Measurements from ENCODE around the gene REG4.

REG4 gene

DNA sequence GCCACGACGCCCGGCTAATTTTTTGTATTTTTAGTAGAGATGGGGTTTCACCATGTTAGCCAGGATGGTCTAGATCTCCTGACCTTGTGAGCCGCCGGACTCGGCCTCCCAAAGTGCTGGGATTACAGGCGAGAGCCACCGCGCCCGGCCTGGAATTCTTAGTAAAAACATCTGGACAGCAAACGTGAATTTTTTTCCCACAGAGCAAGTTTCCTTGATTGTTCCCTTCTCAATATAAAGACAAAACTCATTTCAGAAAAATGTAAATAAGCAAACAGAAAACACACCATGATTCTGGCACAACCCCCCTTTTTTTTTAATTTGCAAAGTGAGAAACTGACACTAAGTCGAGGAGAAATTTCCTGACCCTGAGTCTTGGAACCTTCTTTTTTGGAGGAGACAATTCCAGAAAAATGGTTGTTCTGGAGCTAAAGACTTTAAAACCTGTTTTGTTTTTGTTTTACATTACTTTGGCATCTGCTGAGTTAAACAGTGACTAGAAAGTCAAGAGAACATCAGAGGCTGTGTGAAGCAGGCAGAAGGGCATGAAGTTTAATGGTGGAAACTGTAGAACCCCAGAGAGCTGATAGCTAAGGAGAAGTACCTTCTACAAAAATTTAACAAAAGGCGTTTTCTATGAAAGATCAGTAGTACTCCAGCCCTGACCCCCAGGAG lies 32.2 kb downstream of the REG4 start (continued):
- TF ChIP-seq, protein P1, sequence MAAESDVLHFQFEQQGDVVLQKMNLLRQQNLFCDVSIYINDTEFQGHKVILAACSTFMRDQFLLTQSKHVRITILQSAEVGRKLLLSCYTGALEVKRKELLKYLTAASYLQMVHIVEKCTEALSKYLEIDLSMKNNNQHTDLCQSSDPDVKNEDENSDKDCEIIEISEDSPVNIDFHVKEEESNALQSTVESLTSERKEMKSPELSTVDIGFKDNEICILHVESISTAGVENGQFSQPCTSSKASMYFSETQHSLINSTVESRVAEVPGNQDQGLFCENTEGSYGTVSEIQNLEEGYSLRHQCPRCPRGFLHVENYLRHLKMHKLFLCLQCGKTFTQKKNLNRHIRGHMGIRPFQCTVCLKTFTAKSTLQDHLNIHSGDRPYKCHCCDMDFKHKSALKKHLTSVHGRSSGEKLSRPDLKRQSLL (tag by site-specific recombination; IDR thresholded peaks at IDR 0.05), result no peak
- TF ChIP-seq ZNF791 (tag by site-specific recombination; IDR thresholded peaks at IDR 0.05) (no peak), OSR2 (tag by site-specific recombination; IDR thresholded peaks at IDR 0.05) (no peak)

DNA sequence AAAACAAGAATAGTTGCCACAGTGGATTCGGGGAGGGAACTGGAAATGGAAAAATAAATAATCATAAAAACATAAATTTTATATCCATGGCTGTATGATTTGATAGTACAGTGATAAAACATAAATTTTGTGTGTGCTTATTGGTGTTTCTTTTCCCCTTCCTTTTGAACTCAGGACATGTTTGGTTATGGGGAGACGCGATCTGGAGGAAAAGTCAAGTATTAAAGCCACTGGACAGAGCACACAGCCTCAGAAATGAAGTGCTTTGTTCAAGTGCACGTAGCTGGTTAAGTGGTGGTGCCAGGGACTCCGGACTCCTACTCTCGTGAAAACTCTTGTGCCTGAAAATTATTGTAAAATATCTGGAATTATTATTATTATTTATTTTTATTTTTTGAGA lies 32.9 kb downstream of the REG4 start:
- H3K27ac ChIP-seq (ENCODE audit: extremely low read depth, low read depth, low read length), result no peak overlapping the region
- peaks cover 7% of the 10 kb centered on the region for H3K4me1 ChIP-seq (ENCODE audit: control insufficient read depth, insufficient read depth, low read length)
- no peak overlapping the region for H3K4me3 ChIP-seq (ENCODE audit: low read depth, low read length)
- no peaks in the 10 kb centered on the region for H3K36me3 ChIP-seq (ENCODE audit: control insufficient read depth in 2 of 2, insufficient read depth in 1 of 2, low read length in 2 of 2)
- TF ChIP-seq, protein P2, sequence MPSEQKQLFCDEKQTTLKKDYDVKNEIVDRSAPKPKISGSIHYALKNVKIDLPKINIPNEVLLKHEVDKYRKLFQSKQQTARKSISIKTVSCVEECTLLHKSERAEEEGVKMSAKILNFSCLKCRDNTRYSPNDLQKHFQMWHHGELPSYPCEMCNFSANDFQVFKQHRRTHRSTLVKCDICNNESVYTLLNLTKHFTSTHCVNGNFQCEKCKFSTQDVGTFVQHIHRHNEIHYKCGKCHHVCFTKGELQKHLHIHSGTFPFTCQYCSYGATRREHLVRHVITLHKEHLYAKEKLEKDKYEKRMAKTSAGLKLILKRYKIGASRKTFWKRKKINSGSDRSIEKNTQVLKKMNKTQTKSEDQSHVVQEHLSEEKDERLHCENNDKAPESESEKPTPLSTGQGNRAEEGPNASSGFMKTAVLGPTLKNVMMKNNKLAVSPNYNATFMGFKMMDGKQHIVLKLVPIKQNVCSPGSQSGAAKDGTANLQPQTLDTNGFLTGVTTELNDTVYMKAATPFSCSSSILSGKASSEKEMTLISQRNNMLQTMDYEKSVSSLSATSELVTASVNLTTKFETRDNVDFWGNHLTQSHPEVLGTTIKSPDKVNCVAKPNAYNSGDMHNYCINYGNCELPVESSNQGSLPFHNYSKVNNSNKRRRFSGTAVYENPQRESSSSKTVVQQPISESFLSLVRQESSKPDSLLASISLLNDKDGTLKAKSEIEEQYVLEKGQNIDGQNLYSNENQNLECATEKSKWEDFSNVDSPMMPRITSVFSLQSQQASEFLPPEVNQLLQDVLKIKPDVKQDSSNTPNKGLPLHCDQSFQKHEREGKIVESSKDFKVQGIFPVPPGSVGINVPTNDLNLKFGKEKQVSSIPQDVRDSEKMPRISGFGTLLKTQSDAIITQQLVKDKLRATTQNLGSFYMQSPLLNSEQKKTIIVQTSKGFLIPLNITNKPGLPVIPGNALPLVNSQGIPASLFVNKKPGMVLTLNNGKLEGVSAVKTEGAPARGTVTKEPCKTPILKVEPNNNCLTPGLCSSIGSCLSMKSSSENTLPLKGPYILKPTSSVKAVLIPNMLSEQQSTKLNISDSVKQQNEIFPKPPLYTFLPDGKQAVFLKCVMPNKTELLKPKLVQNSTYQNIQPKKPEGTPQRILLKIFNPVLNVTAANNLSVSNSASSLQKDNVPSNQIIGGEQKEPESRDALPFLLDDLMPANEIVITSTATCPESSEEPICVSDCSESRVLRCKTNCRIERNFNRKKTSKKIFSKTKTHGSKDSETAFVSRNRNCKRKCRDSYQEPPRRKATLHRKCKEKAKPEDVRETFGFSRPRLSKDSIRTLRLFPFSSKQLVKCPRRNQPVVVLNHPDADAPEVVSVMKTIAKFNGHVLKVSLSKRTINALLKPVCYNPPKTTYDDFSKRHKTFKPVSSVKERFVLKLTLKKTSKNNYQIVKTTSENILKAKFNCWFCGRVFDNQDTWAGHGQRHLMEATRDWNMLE (tag by site-specific recombination; conservative IDR thresholded peaks at IDR 0.05; ENCODE audit: low read depth), result no peak
- no peak for TF ChIP-seq ZNF354C (tag by site-specific recombination; IDR thresholded peaks at IDR 0.05; ENCODE audit: borderline replicate concordance, low read depth)
- no peak for TF ChIP-seq YY2 (tag by site-specific recombination; IDR thresholded peaks at IDR 0.05)
- no peak for TF ChIP-seq ZNF624 (tag by site-specific recombination; IDR thresholded peaks at IDR 0.05)
- TF ChIP-seq KLF16 (tag by site-specific recombination; IDR thresholded peaks at IDR 0.05), result no peak
- TF ChIP-seq KLF8 (tag by site-specific recombination; IDR thresholded peaks at IDR 0.05), result no peak
- no peak for TF ChIP-seq ZBTB48 (tag by site-specific recombination; IDR thresholded peaks at IDR 0.05)
- TF ChIP-seq, protein P3, sequence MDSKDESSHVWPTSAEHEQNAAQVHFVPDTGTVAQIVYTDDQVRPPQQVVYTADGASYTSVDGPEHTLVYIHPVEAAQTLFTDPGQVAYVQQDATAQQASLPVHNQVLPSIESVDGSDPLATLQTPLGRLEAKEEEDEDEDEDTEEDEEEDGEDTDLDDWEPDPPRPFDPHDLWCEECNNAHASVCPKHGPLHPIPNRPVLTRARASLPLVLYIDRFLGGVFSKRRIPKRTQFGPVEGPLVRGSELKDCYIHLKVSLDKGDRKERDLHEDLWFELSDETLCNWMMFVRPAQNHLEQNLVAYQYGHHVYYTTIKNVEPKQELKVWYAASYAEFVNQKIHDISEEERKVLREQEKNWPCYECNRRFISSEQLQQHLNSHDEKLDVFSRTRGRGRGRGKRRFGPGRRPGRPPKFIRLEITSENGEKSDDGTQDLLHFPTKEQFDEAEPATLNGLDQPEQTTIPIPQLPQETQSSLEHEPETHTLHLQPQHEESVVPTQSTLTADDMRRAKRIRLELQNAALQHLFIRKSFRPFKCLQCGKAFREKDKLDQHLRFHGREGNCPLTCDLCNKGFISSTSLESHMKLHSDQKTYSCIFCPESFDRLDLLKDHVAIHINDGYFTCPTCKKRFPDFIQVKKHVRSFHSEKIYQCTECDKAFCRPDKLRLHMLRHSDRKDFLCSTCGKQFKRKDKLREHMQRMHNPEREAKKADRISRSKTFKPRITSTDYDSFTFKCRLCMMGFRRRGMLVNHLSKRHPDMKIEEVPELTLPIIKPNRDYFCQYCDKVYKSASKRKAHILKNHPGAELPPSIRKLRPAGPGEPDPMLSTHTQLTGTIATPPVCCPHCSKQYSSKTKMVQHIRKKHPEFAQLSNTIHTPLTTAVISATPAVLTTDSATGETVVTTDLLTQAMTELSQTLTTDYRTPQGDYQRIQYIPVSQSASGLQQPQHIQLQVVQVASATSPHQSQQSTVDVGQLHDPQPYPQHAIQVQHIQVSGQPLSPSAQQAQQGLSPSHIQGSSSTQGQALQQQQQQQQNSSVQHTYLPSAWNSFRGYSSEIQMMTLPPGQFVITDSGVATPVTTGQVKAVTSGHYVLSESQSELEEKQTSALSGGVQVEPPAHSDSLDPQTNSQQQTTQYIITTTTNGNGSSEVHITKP (tag by site-specific recombination; IDR thresholded peaks at IDR 0.05), result no peak
- no peak for TF ChIP-seq ZNF670 (tag by site-specific recombination; IDR thresholded peaks at IDR 0.05; ENCODE audit: low read depth)
- no peak for TF ChIP-seq ZNF302 (tag by site-specific recombination; IDR thresholded peaks at IDR 0.05; ENCODE audit: low read depth)
- POLR2A ChIA-PET, result no interaction called here
- H3K9me3 ChIP-seq (ENCODE audit: control insufficient read depth, insufficient read depth, low read depth, low read length), result no peaks in the 10 kb centered on the region
- CTCF ChIA-PET, result interaction anchor here (0.7 kb wide), 1 partner anchor 234 kb away, joined by 3 read pairs; no protein-coding TSS in a partner anchor

Data from HEK293 (cell line).